Keratinocyte (primary cell): Measurements from ENCODE around the gene GPRIN1. TPM values are rescaled to one million over a fixed set of nuclear protein-coding genes. Genes with fewer than 3 reads are reported as not detected.

Experiments used
- DNase-seq: peaks from one replicate; pipeline ENCODE4 v3.0.0-alpha.2; 2011; ENCODE audit warnings: low read depth, missing footprints, low spot score
- FAIRE-seq: peaks from 2 replicates; lab custom pipeline; 2011; peaks lifted over from hg19 to GRCh38; lab: Jason Lieb, UNC
- H2AFZ ChIP-seq: 2 replicates; pipeline ENCODE4 v1.6.0; 2012; ENCODE audit warnings: low read length, control low read depth, inconsistent platforms; ENCODE audit not compliant: control insufficient read depth
- H3K27ac ChIP-seq: 2 replicates; pipeline ENCODE4 v1.5.1; 2011; ENCODE audit warnings: low read length; ENCODE audit not compliant: control insufficient read depth, insufficient read depth
- H3K27me3 ChIP-seq: 3 replicates; pipeline ENCODE4 v1.6.0; 2011; ENCODE audit warnings: low read length; ENCODE audit not compliant: control insufficient read depth, insufficient read depth; ENCODE audit errors: extremely low read depth
- H3K36me3 ChIP-seq, 2 experiments: 2 replicates in 1 of 2; 3 replicates in 1 of 2; pipeline ENCODE4 v1.5.1; 2011; ENCODE audit warnings: low read length in 2 of 2, mild to moderate bottlenecking in 1 of 2; ENCODE audit not compliant: control insufficient read depth in 2 of 2, insufficient read depth in 2 of 2; ENCODE audit errors: extremely low read depth in 1 of 2
- H3K4me1 ChIP-seq: 3 replicates; pipeline ENCODE4 v1.5.1; 2011; ENCODE audit warnings: low read length; ENCODE audit not compliant: control insufficient read depth, insufficient read depth; ENCODE audit errors: extremely low read depth
- H3K4me2 ChIP-seq: 3 replicates; pipeline ENCODE4 v1.6.0; 2011; ENCODE audit warnings: low read depth, low read length; ENCODE audit not compliant: control insufficient read depth, insufficient read depth; ENCODE audit errors: extremely low read depth
- H3K4me3 ChIP-seq, 3 experiments: fragments of 200-600 bp in 1 of 3; sonication (generic) in 1 of 3; 2 replicates in 2 of 3; 3 replicates in 1 of 3; pipeline ENCODE4 v1.5.1; 2011 to 2016; ENCODE audit warnings: low read length in 3 of 3, mild to moderate bottlenecking in 3 of 3, control low read depth in 2 of 3, inconsistent platforms in 1 of 3, low read depth in 1 of 3, mixed read lengths in 1 of 3, mixed run types in 1 of 3, moderate library complexity in 1 of 3; ENCODE audit not compliant: control insufficient read depth in 2 of 3, insufficient read depth in 2 of 3; ENCODE audit errors: extremely low read depth in 1 of 3
- H3K79me2 ChIP-seq: 2 replicates; pipeline ENCODE4 v1.6.0; 2012; ENCODE audit warnings: low read length; ENCODE audit not compliant: control insufficient read depth, insufficient read depth
- H3K9ac ChIP-seq: 3 replicates; pipeline ENCODE4 v1.6.0; 2011; ENCODE audit warnings: low read length; ENCODE audit not compliant: control insufficient read depth, insufficient read depth; ENCODE audit errors: extremely low read depth
- H3K9me1 ChIP-seq: 3 replicates; pipeline ENCODE4 v1.6.0; 2011; ENCODE audit warnings: low read length; ENCODE audit not compliant: control insufficient read depth, insufficient read depth; ENCODE audit errors: extremely low read depth
- H3K9me3 ChIP-seq: 2 replicates; pipeline ENCODE4 v1.5.1; 2012; ENCODE audit warnings: low read depth, low read length; ENCODE audit not compliant: control insufficient read depth
- H4K20me1 ChIP-seq: 3 replicates; pipeline ENCODE4 v1.6.0; 2011; ENCODE audit warnings: low read length; ENCODE audit not compliant: control insufficient read depth, insufficient read depth; ENCODE audit errors: extremely low read depth
- EZH2 ChIP-seq: IDR thresholded peaks from one replicate; pipeline ENCODE4 v1.6.1; 2012; ENCODE audit warnings: inconsistent platforms, mild to moderate bottlenecking, low read length, moderate library complexity
- dilution Hi-C: fragments of 300-500 bp; cut with MboI; formaldehyde crosslinking; loops from one replicate; pipeline ENCODE4 v1.7.0; 2020; ENCODE audit warnings: low sequenced_read_pairs; ENCODE audit not compliant: extremely low pct_ligation_motif_present
- polyA plus RNA-seq, 5 experiments: library from polyadenylated mRNA; depleted of rRNA in 3 of 5; stranded (reverse) in 3 of 5; stranded (forward) in 1 of 5; unstranded in 1 of 5; fragments of >200 nt; gene quantifications; 1 replicate in 1 of 5; 2 replicates in 3 of 5; 3 replicates in 1 of 5; pipeline versions ENCODE4 v1.2.1 to v1.2.3, GENCODE V29; 2011 to 2012; ENCODE audit warnings: missing spikeins in 2 of 5, low read depth in 1 of 5, low replicate concordance in 1 of 5
- TF ChIP-seq, protein P1 (sequence below), 3 experiments: IDR thresholded peaks in 1 of 3; conservative IDR thresholded peaks in 1 of 3; optimal IDR thresholded peaks in 1 of 3; 2 replicates in 2 of 3; 3 replicates in 1 of 3; pipeline versions ENCODE3 to v1.5.1; 2011; ENCODE audit warnings: low read length in 3 of 3, mild to moderate bottlenecking in 3 of 3, moderate library complexity in 2 of 3, control low read depth in 1 of 3, inconsistent platforms in 1 of 3; ENCODE audit not compliant: insufficient read depth in 2 of 3; ENCODE audit errors: extremely low read depth in 1 of 3

GPRIN1 gene
- polyA plus RNA-seq, 1 donor (not counting 4 experiments of a cell fraction or from before 2014, with no cell fraction given) = 4.0 TPM

- Histone ChIP-seq H3K4me2 (peak overlapping the region; percentile 43), H3K9me1 (no peaks in the 10 kb centered on the region), H4K20me1 (peaks cover 4% of the 10 kb centered on the region), H2AFZ (no peak overlapping the region), H3K9ac (peak overlapping the region; percentile 11), H3K27ac (no peak overlapping the region), H3K4me1 (peaks cover 45% of the 10 kb centered on the region), H3K36me3 (no peaks in the 10 kb centered on the region), H3K4me3 (no peak overlapping the region), H3K9me3 (no peaks in the 10 kb centered on the region), H3K79me2 (no peaks in the 10 kb centered on the region), H3K27me3 (peaks cover 20% of the 10 kb centered on the region)
- dilution Hi-C loops = no loop called here
- DNase-seq (no peak), FAIRE-seq (peak; percentile 88)
- TF ChIP-seq, protein P1, sequence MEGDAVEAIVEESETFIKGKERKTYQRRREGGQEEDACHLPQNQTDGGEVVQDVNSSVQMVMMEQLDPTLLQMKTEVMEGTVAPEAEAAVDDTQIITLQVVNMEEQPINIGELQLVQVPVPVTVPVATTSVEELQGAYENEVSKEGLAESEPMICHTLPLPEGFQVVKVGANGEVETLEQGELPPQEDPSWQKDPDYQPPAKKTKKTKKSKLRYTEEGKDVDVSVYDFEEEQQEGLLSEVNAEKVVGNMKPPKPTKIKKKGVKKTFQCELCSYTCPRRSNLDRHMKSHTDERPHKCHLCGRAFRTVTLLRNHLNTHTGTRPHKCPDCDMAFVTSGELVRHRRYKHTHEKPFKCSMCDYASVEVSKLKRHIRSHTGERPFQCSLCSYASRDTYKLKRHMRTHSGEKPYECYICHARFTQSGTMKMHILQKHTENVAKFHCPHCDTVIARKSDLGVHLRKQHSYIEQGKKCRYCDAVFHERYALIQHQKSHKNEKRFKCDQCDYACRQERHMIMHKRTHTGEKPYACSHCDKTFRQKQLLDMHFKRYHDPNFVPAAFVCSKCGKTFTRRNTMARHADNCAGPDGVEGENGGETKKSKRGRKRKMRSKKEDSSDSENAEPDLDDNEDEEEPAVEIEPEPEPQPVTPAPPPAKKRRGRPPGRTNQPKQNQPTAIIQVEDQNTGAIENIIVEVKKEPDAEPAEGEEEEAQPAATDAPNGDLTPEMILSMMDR (optimal IDR thresholded peaks at IDR 0.05 in 1 of 3, IDR thresholded peaks at IDR 0.05 in 1 of 3, conservative IDR thresholded peaks at IDR 0.05 in 1 of 3; ENCODE audit: extremely low read depth in 1 of 3, insufficient read depth in 2 of 3, low read length in 3 of 3) = no peak
- TF ChIP-seq EZH2 = no peak
Measured at GRCh38 chr5:176625966-176626875, 16.3 kb upstream of the GPRIN1 start.

DNA sequence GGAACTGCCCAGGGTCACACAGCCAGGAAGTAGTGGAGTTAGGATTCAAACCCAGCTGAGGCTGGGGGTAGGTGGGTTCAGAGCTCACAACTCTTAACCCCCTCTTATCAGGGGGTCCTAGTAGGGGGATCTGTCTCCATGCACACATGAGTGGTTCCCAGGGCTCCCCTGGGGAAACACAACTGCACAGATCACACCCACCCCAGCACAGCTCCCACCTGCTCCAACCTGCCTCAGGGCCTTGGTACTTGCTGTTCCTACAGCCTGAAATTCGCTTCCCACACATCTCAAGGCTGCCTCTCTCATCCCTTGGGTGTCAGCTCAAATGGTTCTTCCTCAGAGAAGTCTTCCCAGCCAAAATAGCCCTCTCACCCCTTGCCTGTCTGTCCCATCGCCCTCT is 15.6 kb upstream of the GPRIN1 start:
- H3K9me3 ChIP-seq = no peaks in the 10 kb centered on the region
- dilution Hi-C loops = no loop called here
- no peaks in the 10 kb centered on the region for H3K36me3 ChIP-seq
- H3K9me1 ChIP-seq = no peaks in the 10 kb centered on the region
- no peak overlapping the region for H3K9ac ChIP-seq
- FAIRE-seq (peak; percentile 17), DNase-seq (no peak)
- peaks cover 43% of the 10 kb centered on the region for H3K4me1 ChIP-seq
- H3K79me2 ChIP-seq = no peaks in the 10 kb centered on the region
- TF ChIP-seq, protein P1 (optimal IDR thresholded peaks at IDR 0.05 in 1 of 3, IDR thresholded peaks at IDR 0.05 in 1 of 3, conservative IDR thresholded peaks at IDR 0.05 in 1 of 3; ENCODE audit: extremely low read depth in 1 of 3, insufficient read depth in 2 of 3, low read length in 3 of 3) = no peak
- TF ChIP-seq EZH2 = no peak
- no peak overlapping the region for H2AFZ ChIP-seq
- H3K4me2 ChIP-seq = no peak overlapping the region
- H3K27me3 ChIP-seq = peaks cover 14% of the 10 kb centered on the region
- no peak overlapping the region for H3K27ac ChIP-seq
- peaks cover 4% of the 10 kb centered on the region for H4K20me1 ChIP-seq
- no peak overlapping the region for H3K4me3 ChIP-seq
